SK-N-MC (cell line): ENCODE measurements around the gene USP35.

ENCODE experiments used
- EZH2 ChIP-seq: fragments of 200-600 bp; sonication (generic); IDR thresholded peaks from one replicate; pipeline ENCODE4 v1.6.1; 2017; ENCODE audit warnings: antibody characterized with exemption
- POLR2AphosphoS5 ChIP-seq: IDR thresholded peaks from 2 replicates; pipeline ENCODE4 v1.6.1; 2012; ENCODE audit warnings: mild to moderate bottlenecking, low read depth, low read length, borderline replicate concordance

- no peak for TF ChIP-seq EZH2
- no peak for TF ChIP-seq POLR2AphosphoS5
Measured at GRCh38 chr11:78244546-78245255, 56.0 kb downstream of the USP35 start.
